ENCODE results near the gene PLAGL2.

Gene PLAGL2

GRCh38 chr20:32159766-32160221 is 47.7 kb downstream of the PLAGL2 start:
- in situ Hi-C loops (cut with HindIII; ENCODE audit: low sequenced_read_pairs), result no loop called here
- TF ChIP-seq CTCF (IDR thresholded peaks at IDR 0.05; ENCODE audit: low read depth, low read length), result no peak
- DNase-seq (ENCODE audit: low read depth, low spot score), result no peak
- no peak overlapping the region for H3K4me3 ChIP-seq (ENCODE audit: low read depth, low read length)

GRCh38 chr20:32158943-32159660 is 48.4 kb downstream of the PLAGL2 start:
- in situ Hi-C loops (cut with HindIII; ENCODE audit: low sequenced_read_pairs), result no loop called here
- no peak for DNase-seq (ENCODE audit: low read depth, low spot score)
- no peak for TF ChIP-seq CTCF (IDR thresholded peaks at IDR 0.05; ENCODE audit: low read depth, low read length)
- H3K4me3 ChIP-seq (ENCODE audit: low read depth, low read length), result no peak overlapping the region

- in situ Hi-C loops (cut with HindIII; ENCODE audit: low sequenced_read_pairs), result no loop called here
- no peak overlapping the region for H3K4me3 ChIP-seq (ENCODE audit: low read depth, low read length)
- DNase-seq (ENCODE audit: low read depth, low spot score), result no peak
- TF ChIP-seq CTCF (IDR thresholded peaks at IDR 0.05; ENCODE audit: low read depth, low read length), result no peak
Observed at GRCh38 chr20:32158351-32158750, 49.2 kb downstream of the PLAGL2 start.

- H3K4me3 ChIP-seq (ENCODE audit: low read depth, low read length), result no peak overlapping the region
- in situ Hi-C loops (cut with HindIII; ENCODE audit: low sequenced_read_pairs), result no loop called here
- no peak for TF ChIP-seq CTCF (IDR thresholded peaks at IDR 0.05; ENCODE audit: low read depth, low read length)
- DNase-seq (ENCODE audit: low read depth, low spot score), result no peak
Observed at GRCh38 chr20:32157611-32158010, 49.9 kb downstream of the PLAGL2 start.

GRCh38 chr20:32155017-32155981 is 52.2 kb downstream of the PLAGL2 start:
- peak; percentile 44 for TF ChIP-seq CTCF (IDR thresholded peaks at IDR 0.05; ENCODE audit: low read depth, low read length)
- in situ Hi-C loops (cut with HindIII; ENCODE audit: low sequenced_read_pairs), result no loop called here
- no peak overlapping the region for H3K4me3 ChIP-seq (ENCODE audit: low read depth, low read length)
- peak; percentile 63 for DNase-seq (ENCODE audit: low read depth, low spot score)

- in situ Hi-C loops (cut with HindIII; ENCODE audit: low sequenced_read_pairs), result no loop called here
- no peak for TF ChIP-seq CTCF (IDR thresholded peaks at IDR 0.05; ENCODE audit: low read depth, low read length)
- DNase-seq (ENCODE audit: low read depth, low spot score), result no peak
- H3K4me3 ChIP-seq (ENCODE audit: low read depth, low read length), result no peak overlapping the region
Observed at GRCh38 chr20:32153771-32154170, 53.8 kb downstream of the PLAGL2 start.
